ENCODE measurements around the gene DUSP28. TPM values are rescaled to one million over a fixed set of nuclear protein-coding genes. Genes with fewer than 3 reads are reported as not detected.

DUSP28 gene
- total and polyA plus RNA-seq, 2 of the 13 experiments (the other 11 are each of a cell fraction or from before 2014, with no cell fraction given), result 5.2 to 8.6 TPM

- TF ChIP-seq PHF20 (CRISPR knock-in tag; IDR thresholded peaks at IDR 0.05) (no peak), ZNF83 (CRISPR knock-in tag; IDR thresholded peaks at IDR 0.05; ENCODE audit: borderline replicate concordance) (no peak), EP300 (IDR thresholded peaks at IDR 0.05; ENCODE audit: low read depth in 2 of 2, low read length in 2 of 2) (no peak), EP300 (CRISPR knock-in tag; IDR thresholded peaks at IDR 0.05; ENCODE audit: borderline replicate concordance) (no peak), ZNF724P (CRISPR knock-in tag; IDR thresholded peaks at IDR 0.05; ENCODE audit: borderline replicate concordance) (0 out of 2 replicates have a peak, but pooled peaks have one; percentile 24), ZNF572 (CRISPR knock-in tag; IDR thresholded peaks at IDR 0.05) (no peak; the same call in 1 of the 2 replicates), ZBTB4 (CRISPR knock-in tag; IDR thresholded peaks at IDR 0.05; ENCODE audit: borderline replicate concordance) (no peak), SNRNP70 (IDR thresholded peaks at IDR 0.05; ENCODE audit: low read depth, low read length) (no peak), ATF7 (IDR thresholded peaks at IDR 0.05) (no peak), ATF7 (CRISPR knock-in tag; IDR thresholded peaks at IDR 0.05) (peak; percentile 15; the same call in 1 of the 2 replicates), MLLT10 (CRISPR knock-in tag; IDR thresholded peaks at IDR 0.05) (no peak), ZNF678 (CRISPR knock-in tag; IDR thresholded peaks at IDR 0.05) (0 out of 2 replicates have a peak, but pooled peaks have one; percentile 49), ZNF496 (CRISPR knock-in tag; IDR thresholded peaks at IDR 0.05; ENCODE audit: insufficient replicate concordance) (no peak), ZNF770 (CRISPR knock-in tag; IDR thresholded peaks at IDR 0.05) (no peak), ZNF331 (CRISPR knock-in tag; IDR thresholded peaks at IDR 0.05) (no peak; the same call in 1 of the 2 replicates), TP53 (CRISPR knock-in tag; conservative IDR thresholded peaks at IDR 0.05) (no peak), TGIF2 (CRISPR knock-in tag; IDR thresholded peaks at IDR 0.05) (peak; percentile 74; the same call in 1 of the 2 replicates), NAIF1 (CRISPR knock-in tag; IDR thresholded peaks at IDR 0.05; ENCODE audit: borderline replicate concordance) (no peak), NRL (CRISPR knock-in tag; IDR thresholded peaks at IDR 0.05; ENCODE audit: borderline replicate concordance) (peak; percentile 54)
- TF ChIP-seq, protein P1, sequence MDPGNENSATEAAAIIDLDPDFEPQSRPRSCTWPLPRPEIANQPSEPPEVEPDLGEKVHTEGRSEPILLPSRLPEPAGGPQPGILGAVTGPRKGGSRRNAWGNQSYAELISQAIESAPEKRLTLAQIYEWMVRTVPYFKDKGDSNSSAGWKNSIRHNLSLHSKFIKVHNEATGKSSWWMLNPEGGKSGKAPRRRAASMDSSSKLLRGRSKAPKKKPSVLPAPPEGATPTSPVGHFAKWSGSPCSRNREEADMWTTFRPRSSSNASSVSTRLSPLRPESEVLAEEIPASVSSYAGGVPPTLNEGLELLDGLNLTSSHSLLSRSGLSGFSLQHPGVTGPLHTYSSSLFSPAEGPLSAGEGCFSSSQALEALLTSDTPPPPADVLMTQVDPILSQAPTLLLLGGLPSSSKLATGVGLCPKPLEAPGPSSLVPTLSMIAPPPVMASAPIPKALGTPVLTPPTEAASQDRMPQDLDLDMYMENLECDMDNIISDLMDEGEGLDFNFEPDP (CRISPR knock-in tag; conservative IDR thresholded peaks at IDR 0.05), result no peak
- TF ChIP-seq, protein P2, sequence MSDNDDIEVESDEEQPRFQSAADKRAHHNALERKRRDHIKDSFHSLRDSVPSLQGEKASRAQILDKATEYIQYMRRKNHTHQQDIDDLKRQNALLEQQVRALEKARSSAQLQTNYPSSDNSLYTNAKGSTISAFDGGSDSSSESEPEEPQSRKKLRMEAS (IDR thresholded peaks at IDR 0.05), result peak; percentile 52; the same call in 1 of the 2 replicates
Measured at GRCh38 chr2:240566203-240567136, 6.3 kb downstream of the DUSP28 start (continued).
